NCI-H146 (cell line): ENCODE data around the gene MCM3AP.

Source experiments
- DNase-seq: peaks from one replicate; lab custom pipeline; 2025; lab: John Stamatoyannopoulos, UW

MCM3AP gene

DNA sequence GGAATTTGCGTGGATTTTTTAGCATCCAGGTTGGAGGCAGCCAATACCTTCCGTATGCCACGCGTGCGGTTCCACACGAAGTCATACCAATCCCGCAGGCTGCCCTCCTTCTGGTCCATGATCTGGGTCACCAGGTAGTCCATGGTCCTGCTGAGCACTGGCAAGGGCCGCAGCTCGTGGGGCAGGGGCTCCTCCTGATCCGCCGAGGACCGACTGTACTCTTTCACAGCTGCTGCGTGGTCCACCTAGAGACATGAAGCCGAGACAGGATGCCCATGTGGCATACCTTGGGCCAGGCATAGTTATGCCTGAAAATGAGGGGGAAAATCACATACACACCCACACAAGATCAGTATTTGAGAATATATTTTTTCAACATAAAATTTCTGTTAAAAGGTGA lies 12.1 kb downstream of the MCM3AP start:
- no peak for DNase-seq

DNA sequence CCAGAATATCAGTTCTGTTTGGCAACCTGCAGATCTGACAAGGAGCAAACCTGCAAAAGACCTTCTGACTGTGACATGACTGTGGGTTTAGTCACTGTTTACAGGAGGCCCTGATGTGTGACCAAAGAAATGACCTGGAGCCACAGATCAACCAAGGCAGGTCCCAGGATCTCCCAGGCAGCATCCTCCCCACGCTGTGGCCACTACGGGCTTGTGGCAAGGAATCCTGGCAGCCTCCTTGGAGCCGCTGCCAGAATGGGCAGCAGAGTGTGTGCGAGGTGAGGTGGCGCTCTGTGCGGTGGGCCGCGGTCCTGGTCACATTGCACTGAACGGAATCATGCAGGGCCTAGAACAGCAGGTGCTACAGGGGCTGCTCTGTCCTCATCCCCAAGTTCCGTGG lies 15.9 kb downstream of the MCM3AP start:
- DNase-seq: no peak

DNA sequence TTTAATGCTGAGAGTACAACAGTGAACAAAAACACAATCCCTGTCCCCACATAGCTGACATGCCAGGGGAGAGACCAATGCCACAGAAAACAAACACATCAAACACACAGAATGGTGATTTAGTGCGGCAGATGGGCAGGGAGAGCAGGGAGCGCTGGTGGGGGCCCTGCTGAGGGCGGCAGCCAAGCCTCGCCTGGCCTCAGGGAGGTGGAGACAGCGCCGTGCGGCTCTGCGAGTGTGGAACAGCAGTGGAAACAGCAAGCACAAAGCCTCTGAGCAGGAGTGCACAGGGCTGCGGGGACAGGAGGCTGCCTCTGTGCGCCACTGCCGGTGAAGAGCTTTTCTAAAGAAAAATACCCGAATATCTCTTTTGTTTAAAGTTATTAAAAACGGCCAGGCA lies 17.0 kb downstream of the MCM3AP start:
- DNase-seq: no peak

- no peak for DNase-seq
These were observed 18.5 kb downstream of the MCM3AP start for GRCh38 chr21:46266946-46267345.

DNA sequence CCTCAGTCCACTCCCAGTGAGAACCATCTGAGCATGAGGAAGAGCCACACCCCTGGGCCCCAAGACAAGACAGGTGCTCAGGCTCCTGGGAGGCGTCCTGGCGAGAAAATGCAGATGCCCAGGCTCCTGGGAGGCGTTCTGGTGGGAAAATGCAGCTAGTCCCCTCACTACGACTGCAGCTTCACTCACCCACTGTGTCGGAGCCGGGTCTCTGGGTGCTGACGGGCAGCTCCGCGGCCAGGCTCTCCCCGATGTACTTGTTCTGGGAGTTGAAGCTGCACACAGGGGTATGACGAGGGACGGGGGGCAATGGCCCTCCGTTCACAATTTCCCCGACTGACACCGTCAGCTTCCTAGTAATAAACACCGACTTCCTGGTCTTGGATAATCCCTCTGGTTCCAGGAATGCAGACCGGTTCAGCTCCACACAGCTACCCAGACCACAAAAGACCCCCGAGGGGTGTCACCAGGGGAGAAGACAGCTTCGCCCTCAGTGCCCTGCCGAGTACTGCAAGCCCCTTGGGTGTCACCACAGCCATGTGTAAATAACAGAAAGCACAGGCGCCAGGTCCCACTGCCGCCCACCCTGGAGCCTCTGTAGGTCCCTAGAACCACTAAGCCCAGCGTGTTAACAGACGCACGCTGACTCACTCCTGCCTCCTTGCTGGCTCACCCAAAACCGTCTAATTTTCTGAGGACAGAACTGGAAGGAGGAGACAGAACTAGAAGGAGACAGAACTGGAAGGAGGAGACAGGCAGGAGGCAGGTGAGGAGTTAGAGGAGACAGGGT lies 19.5 kb downstream of the MCM3AP start:
- DNase-seq: no peak

- DNase-seq: no peak
These were observed 20.7 kb downstream of the MCM3AP start for GRCh38 chr21:46264690-46265144.

DNA sequence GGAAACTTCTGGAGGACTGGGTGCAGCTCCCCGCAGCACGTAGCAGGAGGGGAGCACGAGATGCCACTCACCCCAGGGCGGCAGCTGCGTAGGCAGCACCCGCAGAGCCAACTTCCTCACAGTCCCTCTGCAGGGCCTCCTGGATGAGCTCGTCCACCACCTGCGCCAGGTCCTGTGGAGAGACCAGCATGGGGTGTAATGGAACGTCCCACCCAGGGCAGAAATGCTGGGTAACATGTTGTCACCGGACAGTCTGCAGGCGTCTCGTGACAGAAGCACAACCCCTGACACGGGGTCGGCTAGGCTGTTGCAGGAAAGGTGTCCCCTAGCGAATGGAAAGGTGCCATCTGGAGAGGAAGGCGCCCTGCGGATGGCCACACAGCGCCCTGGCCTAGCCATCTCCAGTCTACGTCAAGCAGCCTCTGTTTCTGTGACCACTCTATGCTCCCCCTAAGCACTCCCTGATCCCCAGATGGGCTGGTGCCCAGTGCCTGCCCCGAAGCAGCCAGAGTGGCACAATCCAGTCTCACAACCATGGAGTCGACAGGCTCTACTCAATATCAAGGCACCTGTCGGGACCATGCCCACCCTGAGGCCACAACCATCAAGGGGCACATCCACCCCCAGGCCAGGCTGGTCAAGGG lies 21.2 kb downstream of the MCM3AP start:
- DNase-seq: no peak

DNA sequence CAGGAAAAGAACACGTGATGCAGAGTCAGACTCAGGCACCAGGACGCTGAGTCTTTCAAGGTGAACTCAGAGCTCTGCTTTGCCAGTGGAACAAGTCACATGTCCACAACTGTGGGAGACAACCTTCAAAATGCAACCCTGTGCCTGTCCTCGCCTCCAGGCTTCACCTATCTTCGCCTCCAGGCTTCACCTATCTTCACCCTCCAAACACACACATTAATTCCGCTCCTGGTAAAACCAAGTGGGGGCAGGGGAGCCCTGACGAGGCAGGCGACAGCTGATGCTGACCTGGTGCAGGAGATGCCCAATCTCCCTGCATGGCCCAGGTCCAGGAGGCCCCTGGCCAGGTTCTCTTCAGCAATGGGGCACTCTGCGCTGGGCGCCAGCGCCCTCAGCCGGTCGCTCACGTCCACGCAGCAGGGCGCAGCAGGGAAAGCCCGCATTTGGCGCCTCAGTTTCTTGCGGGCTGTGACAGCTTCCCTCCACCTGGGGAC lies 28.9 kb downstream of the MCM3AP start:
- no peak for DNase-seq

DNA sequence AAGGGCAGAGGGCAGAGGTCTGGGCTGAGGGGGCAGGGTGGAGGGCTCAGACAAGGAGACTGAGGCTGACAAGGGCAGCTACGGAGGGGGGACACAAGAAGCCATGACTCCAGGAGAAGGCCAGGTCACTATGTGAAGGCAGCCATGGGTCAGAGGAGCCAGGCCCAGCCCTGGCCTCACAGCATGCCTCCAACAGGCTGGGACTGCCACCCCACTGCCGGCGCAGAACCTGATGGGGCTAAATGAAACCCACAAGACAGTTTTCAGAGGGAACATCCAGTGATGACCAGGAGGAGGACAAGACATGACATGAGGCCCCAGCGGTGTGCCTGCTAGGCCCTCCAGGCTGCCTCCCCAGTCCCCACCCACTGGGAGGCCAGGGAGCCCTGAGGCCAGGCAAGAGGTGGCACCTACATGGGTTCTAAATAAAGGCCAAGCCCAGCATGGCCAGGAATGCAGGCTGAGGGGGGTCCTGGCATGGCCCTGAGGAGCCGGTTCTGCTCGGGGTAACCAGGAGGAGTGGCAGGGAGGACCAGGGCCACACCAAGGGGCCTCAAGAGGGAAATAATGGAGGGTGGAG lies 29.6 kb downstream of the MCM3AP start:
- DNase-seq: no peak

DNA sequence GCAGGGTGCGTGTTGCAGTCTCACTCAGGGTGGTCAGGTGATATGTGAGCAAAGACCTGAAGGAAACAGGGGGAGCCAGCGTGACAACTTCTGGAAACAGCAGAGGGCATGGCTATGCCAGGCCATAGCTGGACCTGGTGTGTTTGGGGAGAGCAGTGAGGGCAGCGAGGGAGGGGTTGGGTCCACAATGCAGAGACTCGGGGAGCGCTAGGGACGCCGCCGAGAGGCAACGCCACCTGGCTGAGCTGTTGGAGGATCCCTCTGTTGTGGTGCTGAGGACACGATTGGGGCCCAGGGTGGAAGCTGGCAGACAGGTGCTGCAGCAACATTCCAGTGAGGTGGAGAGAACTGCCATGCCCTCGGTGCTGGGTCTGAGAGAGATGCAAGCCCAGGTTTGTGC lies 30.2 kb downstream of the MCM3AP start:
- DNase-seq: no peak

- no peak for DNase-seq
These were observed 31.0 kb downstream of the MCM3AP start for GRCh38 chr21:46254208-46254975.

GRCh38 chr21:46253610-46254124 lies 31.7 kb downstream of the MCM3AP start:
- DNase-seq: no peak

GRCh38 chr21:46252840-46253239 lies 32.6 kb downstream of the MCM3AP start:
- no peak for DNase-seq

DNA sequence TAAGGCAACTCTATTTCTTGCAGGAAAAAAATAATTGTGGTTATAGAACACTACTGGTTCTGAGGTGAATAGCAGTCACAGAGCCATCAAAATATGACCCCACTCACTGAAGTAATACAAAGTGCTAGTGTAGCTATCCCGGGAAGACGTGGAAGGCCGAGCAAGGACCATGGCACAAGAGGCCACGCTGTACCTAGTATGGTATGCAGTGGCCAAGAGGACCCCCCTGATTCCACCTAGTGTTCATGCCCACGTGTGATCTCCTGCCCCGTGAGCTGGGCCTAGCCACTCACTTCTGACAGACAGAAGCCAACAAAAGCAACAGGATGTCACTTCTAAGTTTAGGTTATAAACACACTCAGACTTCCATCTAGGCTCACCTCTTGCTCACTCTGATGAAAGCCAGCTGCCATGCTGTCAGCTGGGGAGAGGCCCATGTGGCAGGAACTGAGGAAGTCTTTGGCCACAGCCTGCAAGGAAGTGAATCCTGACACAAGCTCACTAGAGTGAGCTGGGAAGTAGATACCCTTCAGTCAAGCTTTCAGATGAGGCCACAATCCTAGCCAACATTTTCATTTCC lies 35.2 kb downstream of the MCM3AP start:
- DNase-seq: no peak

GRCh38 chr21:46248827-46249226 lies 36.6 kb downstream of the MCM3AP start:
- no peak for DNase-seq

DNA sequence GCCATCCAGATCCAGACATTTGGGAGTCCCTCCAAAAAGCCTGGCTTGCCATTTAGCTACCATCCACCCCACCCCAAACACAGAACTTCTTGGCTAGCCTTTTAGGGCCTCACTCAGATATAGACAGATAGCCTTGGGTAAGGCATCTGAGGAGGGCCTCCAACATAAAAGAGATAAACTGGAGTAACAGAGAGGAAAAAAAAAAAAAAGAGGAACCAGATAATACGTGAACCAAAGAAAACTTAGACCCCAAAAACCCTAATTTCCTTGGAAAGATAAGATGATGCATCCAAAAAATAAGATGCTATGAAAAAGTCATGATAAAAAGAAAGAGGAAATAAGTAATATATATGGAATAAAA lies 37.0 kb downstream of the MCM3AP start:
- no peak for DNase-seq

DNA sequence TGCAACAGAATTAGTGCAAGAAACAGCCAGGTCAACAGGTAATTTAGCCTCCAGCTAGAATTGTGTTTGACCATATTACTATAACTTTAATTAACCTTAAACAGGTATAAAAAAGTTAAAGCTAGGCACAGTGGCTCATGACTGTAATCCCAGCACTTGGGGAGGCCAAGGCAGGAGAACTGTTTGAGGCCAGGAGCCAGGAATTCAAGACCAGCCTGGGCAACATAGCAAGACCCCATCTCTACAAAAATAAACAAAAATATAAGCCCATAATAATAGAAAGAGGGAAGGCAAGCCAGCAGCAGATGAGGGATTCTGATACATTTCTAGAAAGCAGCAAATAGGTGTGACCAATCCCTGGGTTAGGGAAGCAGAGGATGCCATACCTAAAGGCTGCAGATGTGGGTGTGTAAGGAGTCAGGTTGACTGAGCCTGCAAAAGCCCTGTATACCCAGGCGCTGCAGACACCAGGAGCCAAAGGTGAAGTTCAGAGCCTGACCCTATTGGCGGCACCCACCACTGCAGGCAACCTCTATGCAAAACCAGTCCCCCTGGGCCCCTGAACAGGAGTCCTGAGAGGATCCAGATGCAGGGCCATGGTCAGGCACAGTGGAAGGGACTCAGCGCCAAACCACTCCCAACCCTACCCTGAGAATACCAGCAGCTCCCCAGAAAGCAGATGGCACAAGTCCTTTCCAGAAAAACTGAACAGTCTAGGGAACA lies 37.6 kb downstream of the MCM3AP start:
- DNase-seq: no peak

DNA sequence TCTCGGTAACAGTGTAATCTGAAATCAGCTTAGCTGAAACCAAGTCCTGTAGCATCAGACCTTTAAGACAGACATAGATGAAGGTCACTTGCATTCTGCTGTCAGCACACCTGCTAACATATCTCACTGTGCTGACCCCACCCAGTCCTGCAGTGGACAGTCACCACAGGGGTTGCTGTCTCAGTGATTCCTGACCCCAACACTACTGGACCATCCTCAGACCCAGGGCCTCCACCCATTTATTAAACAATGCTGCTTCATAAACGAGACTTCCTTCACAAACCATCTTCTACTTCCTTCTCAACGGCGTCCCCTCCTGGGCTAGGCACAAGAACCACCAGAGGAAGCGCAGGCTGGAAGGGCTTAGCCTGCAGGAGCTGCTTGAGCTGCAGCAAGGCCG lies 39.1 kb downstream of the MCM3AP start:
- DNase-seq: no peak

GRCh38 chr21:46245213-46245915 lies 40.0 kb downstream of the MCM3AP start:
- no peak for DNase-seq

DNA sequence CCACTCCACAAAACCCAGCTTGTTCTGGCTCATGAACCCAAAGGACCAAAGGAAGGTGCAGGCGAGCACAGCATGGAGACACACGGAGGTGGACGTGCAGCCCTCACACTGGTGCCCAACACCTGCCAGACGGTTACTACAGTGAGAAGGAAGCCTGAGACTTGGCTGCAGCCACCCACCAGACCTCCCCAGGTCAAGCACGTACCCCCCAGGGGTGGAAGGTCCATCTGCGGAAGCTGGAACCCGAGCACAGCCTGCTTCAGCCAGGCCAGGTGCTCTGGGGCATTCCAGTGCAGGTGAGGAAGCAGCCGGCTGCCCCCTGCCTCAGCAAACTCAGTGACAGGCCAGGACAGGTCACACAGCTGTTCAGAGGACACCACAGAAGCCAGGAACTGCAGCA lies 40.8 kb downstream of the MCM3AP start:
- DNase-seq: no peak

DNA sequence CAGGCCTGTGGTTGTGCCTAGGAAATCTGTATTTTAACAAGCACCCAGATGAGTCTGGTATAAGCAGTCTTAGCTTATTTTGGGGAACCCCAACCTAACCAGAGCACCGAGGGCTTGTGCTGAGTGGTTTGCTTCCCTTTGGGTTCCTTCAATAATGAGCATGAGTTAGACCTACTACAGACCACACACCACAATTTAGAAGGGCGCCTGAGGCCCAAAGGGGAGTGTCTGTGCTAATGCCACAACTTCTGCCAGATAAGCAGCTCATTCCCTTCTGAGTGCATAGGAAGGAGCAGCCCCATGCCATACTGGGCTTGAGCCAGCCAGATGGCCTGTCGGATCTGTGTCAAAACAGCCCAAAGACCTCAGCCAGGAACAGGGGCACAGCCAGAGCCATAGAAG lies 41.5 kb downstream of the MCM3AP start:
- no peak for DNase-seq
